Activated CD8-positive, alpha-beta memory T cell treated with anti-CD3 and anti-CD28 coated beads, Interleukin-2, amount 50 U/mL, for 24 hours (primary cell): ENCODE measurements around the gene IKBKG.
"Not testable (repeated sequence)": the region's sequence is repeated elsewhere in the genome, so short reads cannot be mapped to it uniquely, and the experiment has no call there.

Source experiments
- DNase-seq: peaks from one replicate; pipeline ENCODE4 v3.0.0-alpha.2; 2020; ENCODE audit errors: extremely low read depth

Gene IKBKG

DNA sequence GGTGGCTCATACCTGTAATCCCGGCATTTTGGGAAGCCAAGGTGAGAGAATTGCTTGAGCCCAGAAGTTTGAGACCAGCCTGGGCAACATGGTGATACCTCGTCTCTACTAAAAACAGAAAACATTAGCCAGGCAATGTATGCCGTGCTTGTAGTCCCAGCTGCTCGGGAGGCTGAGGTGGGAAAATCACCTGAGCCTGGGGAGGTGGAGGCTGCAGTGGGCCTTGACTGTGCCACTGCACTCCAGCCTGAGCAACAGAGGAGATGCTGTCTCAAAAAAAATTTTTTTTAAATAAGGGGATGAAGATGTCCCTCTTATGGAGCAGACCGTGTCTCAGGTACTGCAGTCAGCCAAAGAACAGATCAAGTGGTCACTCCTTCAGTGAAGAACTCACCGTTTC, 58.1 kb downstream of the IKBKG start:
- no peak for DNase-seq

DNA sequence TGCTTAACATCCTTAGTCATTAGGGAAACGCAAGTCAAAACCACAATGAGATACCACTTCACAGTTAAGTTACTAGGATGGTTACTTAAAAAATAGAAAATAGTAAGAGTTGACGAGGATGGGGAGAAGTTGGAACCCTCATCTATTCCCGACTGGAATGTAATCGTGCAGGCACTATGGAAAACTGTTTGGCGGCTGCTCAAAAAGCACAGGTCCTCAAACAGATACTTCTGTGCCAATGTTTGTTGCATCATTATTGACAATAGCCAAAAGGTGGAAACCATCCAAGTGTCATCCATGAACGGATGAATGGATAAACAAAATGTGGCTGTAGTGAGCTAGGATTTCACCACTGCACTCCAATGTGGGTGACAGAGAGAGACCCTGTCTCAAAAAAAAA, 60.0 kb downstream of the IKBKG start:
- no peak for DNase-seq

DNA sequence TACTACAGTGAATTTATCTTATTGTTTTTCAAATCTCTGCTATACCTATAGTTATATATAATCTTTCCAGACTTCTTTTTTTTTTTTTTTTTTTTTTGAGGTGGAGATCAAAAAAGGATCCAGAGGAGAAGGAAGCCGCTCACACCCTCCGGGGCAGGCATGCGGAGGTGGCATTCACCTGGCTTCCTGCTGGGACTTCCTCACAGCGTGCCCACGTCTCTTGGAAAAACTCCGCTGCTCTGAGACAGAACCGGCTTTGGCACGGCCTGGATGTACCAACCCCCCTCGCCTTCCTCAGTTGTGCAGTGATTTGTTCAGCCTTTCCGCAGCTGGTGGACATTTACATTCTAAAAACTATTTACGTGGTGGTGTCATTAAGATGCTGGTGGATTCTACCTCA, 60.6 kb downstream of the IKBKG start:
- DNase-seq, result not testable (repeated sequence)

DNA sequence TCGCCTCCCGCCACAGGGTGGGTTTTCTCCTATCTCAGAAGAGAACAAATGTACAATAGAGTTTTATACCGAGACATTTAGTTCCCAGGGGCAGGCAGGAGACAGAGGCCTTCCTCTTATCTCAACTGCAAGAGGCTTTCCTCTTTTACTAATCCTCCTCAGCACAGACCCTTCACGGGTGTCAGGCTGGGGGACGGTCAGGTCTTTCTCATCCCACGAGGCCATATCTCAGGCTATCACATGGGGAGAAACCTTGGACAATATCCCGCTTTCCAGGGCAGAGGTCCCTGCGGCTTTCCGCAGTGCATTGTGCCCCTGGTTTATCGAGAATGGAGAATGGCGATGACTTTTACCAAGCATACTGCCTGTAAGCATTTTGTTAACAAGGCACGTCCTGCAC, 61.4 kb downstream of the IKBKG start:
- not testable (repeated sequence) for DNase-seq

DNA sequence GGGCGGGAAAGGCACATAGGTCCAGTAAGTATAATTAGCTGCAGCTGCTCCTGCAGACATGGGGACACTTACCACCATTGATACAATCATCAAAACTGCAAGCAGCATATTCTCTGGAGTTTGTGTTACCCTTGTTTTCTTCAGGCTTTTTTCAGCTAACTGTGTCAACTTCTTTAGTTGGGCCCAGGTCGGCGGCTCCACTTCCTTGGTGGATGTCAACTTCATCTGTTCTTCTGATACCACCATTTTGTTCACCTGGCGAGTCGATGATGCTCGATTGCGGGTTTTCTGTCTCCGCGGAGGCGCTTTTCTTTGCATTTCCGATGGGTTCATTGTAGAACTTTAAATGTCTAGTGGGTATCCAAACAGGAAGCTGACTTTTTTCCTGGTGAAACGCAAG, 63.7 kb downstream of the IKBKG start:
- not testable (repeated sequence) for DNase-seq

DNA sequence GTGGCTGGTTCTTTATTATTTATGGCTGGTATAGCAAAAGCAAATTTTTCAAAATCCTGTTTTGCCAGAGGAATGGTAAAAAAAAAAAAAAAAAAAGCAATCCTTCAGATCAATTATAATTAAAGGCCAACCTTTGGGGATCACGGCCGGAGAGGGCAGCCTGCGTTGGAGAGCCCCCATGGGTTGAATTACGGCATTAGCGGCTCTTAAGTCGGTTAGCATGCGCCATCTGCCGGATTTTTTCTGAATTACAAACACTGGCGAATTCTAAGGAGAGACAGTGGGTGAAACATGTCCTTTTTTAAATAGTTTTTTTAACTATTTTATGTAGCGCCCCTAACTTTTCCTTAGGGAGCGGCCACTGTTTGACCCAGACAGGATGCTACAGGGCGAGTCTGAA, 66.2 kb downstream of the IKBKG start:
- not testable (repeated sequence) for DNase-seq
